Vein endothelial cell (primary cell): ENCODE results near the gene PNLIPRP2. TPM values are rescaled to one million over a fixed set of nuclear protein-coding genes. Genes with fewer than 3 reads are reported as not detected.

Source experiments
- total RNA-seq: library from RNA; depleted of rRNA; stranded (reverse); fragments of >200 nt; gene quantifications from 2 replicates; pipeline ENCODE4 v1.2.3, GENCODE V29; 2012

PNLIPRP2 gene
- total RNA-seq, result not detected in 2 replicates

DNA sequence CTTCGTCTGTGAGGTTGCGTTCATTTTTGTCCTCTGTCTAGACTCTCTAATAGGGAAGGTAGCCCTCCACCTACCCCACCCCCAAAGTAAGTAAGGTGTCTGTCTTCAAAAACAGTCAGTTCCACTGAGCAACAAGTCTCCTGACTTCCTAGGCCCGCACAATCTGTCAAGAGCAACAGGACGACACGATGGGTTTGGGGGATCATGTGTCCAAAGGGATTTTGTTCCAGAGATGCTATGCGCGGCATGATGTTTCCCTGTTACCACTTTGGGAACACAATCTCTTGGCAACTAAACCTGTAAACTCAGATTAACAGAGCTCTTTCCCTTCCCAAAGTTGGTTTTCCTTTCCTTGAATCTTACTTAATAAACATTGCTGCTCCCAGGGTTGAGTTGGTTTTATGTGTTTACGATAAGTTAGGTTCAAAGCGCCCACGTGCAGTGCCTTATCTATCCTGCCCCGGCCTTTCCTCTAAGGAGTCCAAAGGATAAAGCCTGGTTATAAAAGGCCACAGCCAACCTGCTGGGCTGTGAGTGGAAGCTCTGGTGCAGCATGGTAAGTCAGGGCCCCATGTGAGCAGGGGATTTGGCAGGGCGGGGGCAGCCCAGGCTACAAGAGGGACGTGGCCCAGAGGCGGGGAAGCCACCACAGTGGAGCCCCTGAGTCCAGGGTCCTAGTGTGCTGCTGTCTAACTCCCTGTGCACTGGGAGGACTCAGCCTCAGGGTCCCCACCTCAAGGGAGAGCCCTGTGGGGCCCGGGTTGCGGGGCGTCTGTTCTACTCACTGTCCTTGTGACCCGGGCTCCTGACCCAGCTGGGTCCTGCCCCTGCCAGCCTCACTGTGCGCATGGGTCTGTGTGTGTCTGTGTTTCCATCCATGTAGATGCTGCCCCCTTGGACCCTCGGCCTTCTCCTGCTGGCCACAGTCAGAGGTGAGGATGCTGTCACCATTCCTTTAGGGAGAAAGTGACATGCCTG is at the start of gene PNLIPRP2:
PNLIPRP2 (plus strand) TSS at position 531 of the 978 bp plus-strand sequence.

DNA sequence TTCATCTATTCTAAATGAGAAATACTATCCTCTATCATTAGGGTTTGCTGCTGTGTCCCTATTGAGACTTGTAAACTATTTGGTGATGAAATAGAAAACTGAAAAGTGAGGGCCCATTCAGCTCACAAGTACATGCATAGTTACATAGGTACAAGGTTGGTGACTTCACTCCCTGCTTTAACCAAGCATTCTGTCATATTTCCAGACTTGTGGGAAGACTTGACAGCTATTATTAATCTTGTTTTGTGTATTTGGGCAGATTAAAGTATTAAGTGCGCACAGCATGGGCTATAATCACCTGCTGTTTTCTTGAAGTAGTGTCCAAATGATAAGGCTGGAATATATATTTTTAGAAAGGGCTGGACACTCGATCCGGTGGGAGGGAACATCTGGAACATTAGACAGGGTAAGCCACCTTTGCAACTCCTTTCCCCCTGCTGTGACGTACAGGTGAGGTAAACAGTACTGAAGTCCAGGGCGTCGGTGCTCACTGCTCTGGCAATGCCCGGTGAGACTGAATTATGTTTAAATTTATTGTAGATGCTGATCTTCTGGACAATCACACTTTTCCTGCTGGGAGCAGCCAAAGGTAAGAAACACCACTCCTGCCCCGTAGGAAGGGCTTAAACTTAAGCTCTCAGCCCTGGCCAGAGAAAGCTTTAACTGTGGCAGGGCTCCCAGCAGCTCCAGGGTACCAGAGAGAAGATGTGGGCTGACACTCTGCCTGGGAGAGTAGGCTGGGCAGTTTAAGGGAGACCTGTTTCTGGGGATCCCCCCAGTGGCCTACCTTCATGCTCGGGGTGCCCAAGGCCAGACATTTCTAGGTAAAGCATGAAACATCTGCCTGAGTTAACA is 29.9 kb upstream of the PNLIPRP2 start, which contains the start of gene PNLIPRP1:
PNLIPRP1 (plus strand) TSS at position 370 of the 855 bp plus-strand sequence; CDS start at position 541, 171 bp downstream.

Other genes with a start within 250 kb of the PNLIPRP2 start
- not detected in 2 replicates for gene PNLIPRP3, start 193.1 kb upstream of the PNLIPRP2 start, total RNA-seq
- gene PNLIP, start 75.0 kb upstream of the PNLIPRP2 start, total RNA-seq, result not detected in 2 replicates
- not detected in 2 replicates for gene PNLIPRP1, start 30.0 kb upstream of the PNLIPRP2 start, total RNA-seq
- gene HSPA12A, start 121.6 kb downstream of the PNLIPRP2 start, total RNA-seq, result under 0.01 and 0.29 TPM in 2 replicates
- 0.10 and 0.33 TPM in 2 replicates for gene ENO4, start 228.5 kb downstream of the PNLIPRP2 start, total RNA-seq